Upper lobe of left lung (tissue), 6 donors: ENCODE data around the gene MOCS2. TPM values are rescaled to one million over a fixed set of nuclear protein-coding genes. Genes with fewer than 3 reads are reported as not detected.

Source experiments
- ATAC-seq, 2 donors: fragments of 200-7000 bp; cut with Tn5 transposase; one replicate each; pipeline ENCODE4 v1.9.1; 2022; ENCODE audit warnings: mild to moderate bottlenecking in 2 of 2, moderate library complexity in 2 of 2; ENCODE audit not compliant: low FRiP score in 2 of 2
- DNase-seq, 2 donors: peaks; one replicate each; pipeline ENCODE4 v3.0.0-alpha.2; 2019 to 2020
- H3K27ac ChIP-seq, 4 donors: fragments of 200-600 bp; sonication (generic); one replicate each; pipeline ENCODE4 v1.5.1; 2016 to 2019
- H3K27me3 ChIP-seq, 4 donors: fragments of 200-600 bp; sonication (generic); one replicate each; pipeline ENCODE4 v1.5.1; 2017 to 2019
- H3K36me3 ChIP-seq, 4 donors: fragments of 200-600 bp; sonication (generic); one replicate each; pipeline ENCODE4 v1.5.1; 2016 to 2019
- H3K4me1 ChIP-seq, 4 donors: fragments of 200-600 bp; sonication (generic); one replicate each; pipeline ENCODE4 v1.5.1; 2018 to 2019
- H3K4me3 ChIP-seq, 4 donors: fragments of 200-600 bp; sonication (generic); one replicate each; pipeline ENCODE4 v1.5.1; 2017 to 2019; ENCODE audit warnings: mild to moderate bottlenecking in 2 of 4, moderate library complexity in 1 of 4
- H3K9me3 ChIP-seq, 4 donors: fragments of 200-600 bp; sonication (generic); one replicate each; pipeline ENCODE4 v1.5.1; 2018 to 2019
- EP300 ChIP-seq, 4 donors: sonication (generic); formaldehyde crosslinking; IDR thresholded peaks; one replicate each; pipeline ENCODE4 v1.5.1; 2017; ENCODE audit warnings: antibody characterized with exemption in 4 of 4, control low read depth in 2 of 4
- POLR2A ChIP-seq, 4 donors: fragments of 450-650 bp; IDR thresholded peaks; one replicate each; pipeline ENCODE4 v1.5.1; 2016 to 2017; ENCODE audit warnings: antibody characterized with exemption in 4 of 4, mild to moderate bottlenecking in 2 of 4
- POLR2AphosphoS5 ChIP-seq, 2 donors: sonication (generic); formaldehyde crosslinking; IDR thresholded peaks; one replicate each; pipeline ENCODE4 v1.5.1; 2017; ENCODE audit warnings: antibody characterized with exemption in 2 of 2
- WGBS, 2 donors: methylation state at CpG; one replicate each; pipeline ENCODE4 v1.1.5; 2017 to 2018; 5-methylcytosine and 5-hydroxymethylcytosine counted together
- total RNA-seq, 6 donors: library from RNA; depleted of rRNA in 4 of 6; stranded (reverse); fragments of >200 nt in 4 of 6; gene quantifications; one replicate each; pipeline versions ENCODE4 v1.1.0 to v1.2.1, GENCODE V29; 2016 to 2021
- TF ChIP-seq, protein P1 (sequence below), 6 experiments: fragments of 450-650 bp in 4 of 6; fragments of 200-600 bp in 2 of 6; sonication (generic) in 2 of 6; IDR thresholded peaks; one replicate each; pipeline ENCODE4 v1.5.1; 2016 to 2019; ENCODE audit warnings: antibody characterized with exemption in 6 of 6
- donor health status: DM: no; HTN: no; CAD: no; lungs with moderate emphysema.
- donor health status: DM: no; HTN: yes; CAD: no; lungs with severe emphysema.

Gene MOCS2, protein sequence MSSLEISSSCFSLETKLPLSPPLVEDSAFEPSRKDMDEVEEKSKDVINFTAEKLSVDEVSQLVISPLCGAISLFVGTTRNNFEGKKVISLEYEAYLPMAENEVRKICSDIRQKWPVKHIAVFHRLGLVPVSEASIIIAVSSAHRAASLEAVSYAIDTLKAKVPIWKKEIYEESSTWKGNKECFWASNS
- total RNA-seq: 10 to 100 TPM; 21.5 to 65.7 (median 27.0) TPM

DNA sequence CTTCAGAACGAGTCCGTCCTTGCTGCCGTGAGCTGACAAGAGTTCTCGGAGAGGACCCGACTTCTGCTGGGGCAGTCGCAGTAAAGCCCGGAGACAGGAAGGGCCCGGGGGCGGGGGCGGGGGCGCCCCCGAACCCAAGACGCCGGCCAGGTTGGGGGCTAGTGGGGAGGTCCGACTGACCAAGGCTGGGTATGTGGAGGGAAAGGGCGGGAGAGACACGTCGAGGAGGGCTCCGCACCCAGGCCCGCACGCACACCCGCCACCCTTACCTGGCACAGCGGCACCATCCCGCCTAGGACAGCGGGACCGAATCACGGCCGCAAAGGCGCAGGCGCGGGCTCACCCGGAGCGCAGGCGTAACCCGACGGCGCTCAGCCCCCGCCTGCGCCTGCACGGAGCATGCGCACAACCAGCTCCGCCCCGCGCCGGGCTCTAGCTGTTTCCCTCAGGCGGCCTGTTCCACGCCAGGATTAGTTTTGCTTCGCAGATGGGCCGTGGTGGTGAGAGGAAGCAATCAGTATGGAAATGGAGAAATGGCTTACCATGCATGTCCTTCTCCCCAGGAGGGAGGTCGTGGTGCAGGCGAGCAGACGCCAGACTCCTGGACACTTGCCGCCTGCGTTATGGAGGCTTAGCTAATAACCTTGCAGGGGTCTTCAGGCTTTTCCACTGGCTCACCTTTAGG, at the start of gene MOCS2:
Gene MOCS2, minus strand, starts transcription at position 315 of the 685 bp plus-strand sequence. CDS start 2,583 bp downstream, outside the sequence.
- TF ChIP-seq EP300 (IDR thresholded peaks at IDR 0.05) (no peak), POLR2AphosphoS5 (IDR thresholded peaks at IDR 0.05) (peak; percentile 19 to 87), POLR2A (IDR thresholded peaks at IDR 0.05) (peak in 3 of 4 donors; percentile 20 to 88 (median 75))
- TF ChIP-seq, protein P1, sequence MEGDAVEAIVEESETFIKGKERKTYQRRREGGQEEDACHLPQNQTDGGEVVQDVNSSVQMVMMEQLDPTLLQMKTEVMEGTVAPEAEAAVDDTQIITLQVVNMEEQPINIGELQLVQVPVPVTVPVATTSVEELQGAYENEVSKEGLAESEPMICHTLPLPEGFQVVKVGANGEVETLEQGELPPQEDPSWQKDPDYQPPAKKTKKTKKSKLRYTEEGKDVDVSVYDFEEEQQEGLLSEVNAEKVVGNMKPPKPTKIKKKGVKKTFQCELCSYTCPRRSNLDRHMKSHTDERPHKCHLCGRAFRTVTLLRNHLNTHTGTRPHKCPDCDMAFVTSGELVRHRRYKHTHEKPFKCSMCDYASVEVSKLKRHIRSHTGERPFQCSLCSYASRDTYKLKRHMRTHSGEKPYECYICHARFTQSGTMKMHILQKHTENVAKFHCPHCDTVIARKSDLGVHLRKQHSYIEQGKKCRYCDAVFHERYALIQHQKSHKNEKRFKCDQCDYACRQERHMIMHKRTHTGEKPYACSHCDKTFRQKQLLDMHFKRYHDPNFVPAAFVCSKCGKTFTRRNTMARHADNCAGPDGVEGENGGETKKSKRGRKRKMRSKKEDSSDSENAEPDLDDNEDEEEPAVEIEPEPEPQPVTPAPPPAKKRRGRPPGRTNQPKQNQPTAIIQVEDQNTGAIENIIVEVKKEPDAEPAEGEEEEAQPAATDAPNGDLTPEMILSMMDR (IDR thresholded peaks at IDR 0.05): peak in 1 of 6 experiments; percentile 10
- 0% methylated on average over 29 to 44 of the region's 54 CpGs for whole genome bisulfite sequencing, 2 donors
- peak; percentile 98 to 100 for ATAC-seq
- no peaks in the 10 kb centered on the region for H3K9me3 ChIP-seq
- H3K27me3 ChIP-seq: no peaks in the 10 kb centered on the region
- peaks cover 0 to 10% (median 0%) of the 10 kb centered on the region in 4 donors for H3K36me3 ChIP-seq
- peak within 1 kb of the TSS; percentile 68 to 91 (median 76) for H3K27ac ChIP-seq
- H3K4me1 ChIP-seq: peaks cover 3 to 23% (median 16%) of the 10 kb centered on the region in 4 donors
- DNase-seq: peak; percentile 94 to 97
- H3K4me3 ChIP-seq: peak within 1 kb of the TSS; percentile 65 to 75 (median 72)

DNA sequence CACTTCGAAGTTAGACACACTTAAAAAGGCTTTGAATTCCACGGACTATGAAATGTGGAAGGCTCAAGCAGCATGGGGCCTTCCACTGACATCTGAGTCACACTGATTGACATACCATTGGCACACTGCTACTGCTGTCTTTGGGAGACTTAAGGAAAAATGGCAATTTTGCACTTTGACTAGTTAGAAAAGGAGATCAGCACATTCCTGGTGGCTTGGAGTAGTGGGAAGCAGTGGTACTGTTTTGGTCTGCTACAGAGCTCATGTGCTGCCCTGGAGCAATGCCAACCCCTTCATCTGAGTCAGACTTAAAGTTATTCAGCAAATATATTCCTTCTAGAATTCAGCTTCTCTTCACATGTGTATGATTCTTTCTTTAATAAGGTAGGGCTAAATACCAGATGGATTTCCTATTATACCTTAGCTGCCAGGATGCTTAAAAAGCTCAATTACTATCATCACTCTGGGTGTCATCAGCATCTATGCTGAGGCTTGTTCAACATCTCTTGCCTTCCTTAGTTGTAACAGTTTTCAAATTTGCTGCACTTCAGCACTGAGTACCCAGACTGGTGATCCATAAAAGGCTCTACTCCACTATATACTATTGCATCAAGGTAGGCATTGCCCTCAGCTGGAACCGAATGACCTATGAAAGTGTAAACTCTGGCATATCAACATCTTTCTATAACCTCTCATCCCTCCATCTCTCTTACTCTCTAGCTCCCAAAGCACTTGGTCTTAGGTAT, 42.3 kb upstream of the MOCS2 start:
- ATAC-seq: no peak
- H3K4me1 ChIP-seq: no peaks in the 10 kb centered on the region
- H3K4me3 ChIP-seq: no peak overlapping the region
- TF ChIP-seq EP300 (IDR thresholded peaks at IDR 0.05) (no peak), POLR2A (IDR thresholded peaks at IDR 0.05) (no peak)
- TF ChIP-seq, protein P1 (IDR thresholded peaks at IDR 0.05): no peak
- WGBS, 2 donors: 77 to 84% methylated on average over 3 of the region's 3 CpGs
- no peaks in the 10 kb centered on the region for H3K36me3 ChIP-seq
- no peak overlapping the region for H3K27ac ChIP-seq
- no peaks in the 10 kb centered on the region for H3K9me3 ChIP-seq
- DNase-seq: peak in 1 of 2 donors; percentile 24
- no peaks in the 10 kb centered on the region for H3K27me3 ChIP-seq

DNA sequence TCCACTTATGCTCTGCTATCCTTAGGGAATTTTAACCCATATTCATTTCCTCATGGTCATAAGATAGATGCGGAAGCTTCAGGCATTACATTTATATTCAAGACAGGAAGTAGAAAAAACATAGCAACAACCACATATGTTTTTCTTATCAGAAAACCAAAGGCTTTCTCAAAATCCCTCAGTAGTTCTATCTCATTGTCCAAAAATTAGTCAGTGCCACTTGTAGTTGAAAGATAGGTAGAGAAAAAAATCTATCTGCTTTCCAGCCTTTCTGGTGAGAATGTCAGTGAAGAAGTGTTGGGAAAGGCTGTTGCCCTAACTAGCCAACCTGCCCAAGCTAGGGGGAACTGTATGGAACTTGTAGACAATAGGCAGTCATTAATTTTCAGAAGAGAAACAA, 23.5 kb upstream of the MOCS2 start:
- DNase-seq (no peak), ATAC-seq (no peak)
- H3K4me3 ChIP-seq: no peak overlapping the region
- no peak overlapping the region for H3K27ac ChIP-seq
- no peak for TF ChIP-seq POLR2A (IDR thresholded peaks at IDR 0.05)
- no peak for TF ChIP-seq EP300 (IDR thresholded peaks at IDR 0.05)
- H3K9me3 ChIP-seq: no peaks in the 10 kb centered on the region
- no peaks in the 10 kb centered on the region for H3K27me3 ChIP-seq
- H3K4me1 ChIP-seq: no peaks in the 10 kb centered on the region
- no peaks in the 10 kb centered on the region for H3K36me3 ChIP-seq
- WGBS, 2 donors: 91 to 95% methylated on average over 1 of the region's 1 CpG

DNA sequence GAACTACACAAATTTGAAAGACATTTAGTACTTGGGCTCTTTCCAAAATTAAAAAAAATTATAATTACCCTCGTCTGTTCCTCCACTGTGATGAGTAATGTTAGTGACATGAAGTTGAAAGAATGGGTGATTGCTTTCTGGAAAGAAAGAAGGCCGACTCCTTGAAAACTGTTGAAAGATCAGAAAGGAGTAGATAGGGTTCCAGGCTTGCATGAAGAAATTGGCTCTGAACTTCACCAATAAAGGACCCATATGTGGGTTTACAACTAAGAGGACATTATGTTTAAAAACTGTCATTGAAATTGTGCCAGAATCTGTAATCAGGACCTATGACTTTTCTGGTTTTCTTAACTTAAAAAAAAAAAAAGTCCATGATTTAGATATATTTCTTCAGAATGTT, 20.7 kb upstream of the MOCS2 start:
- Histone ChIP-seq H3K9me3 (no peaks in the 10 kb centered on the region), H3K27ac (no peak overlapping the region), H3K4me1 (no peaks in the 10 kb centered on the region), H3K36me3 (no peaks in the 10 kb centered on the region), H3K4me3 (no peak overlapping the region), H3K27me3 (no peaks in the 10 kb centered on the region)
- DNase-seq (no peak), ATAC-seq (no peak)
- TF ChIP-seq EP300 (IDR thresholded peaks at IDR 0.05) (no peak), POLR2A (IDR thresholded peaks at IDR 0.05) (no peak), POLR2AphosphoS5 (IDR thresholded peaks at IDR 0.05) (no peak)
- TF ChIP-seq, protein P1 (IDR thresholded peaks at IDR 0.05): no peak
- WGBS, 2 donors: 49 to 55% methylated on average over 2 of the region's 2 CpGs

DNA sequence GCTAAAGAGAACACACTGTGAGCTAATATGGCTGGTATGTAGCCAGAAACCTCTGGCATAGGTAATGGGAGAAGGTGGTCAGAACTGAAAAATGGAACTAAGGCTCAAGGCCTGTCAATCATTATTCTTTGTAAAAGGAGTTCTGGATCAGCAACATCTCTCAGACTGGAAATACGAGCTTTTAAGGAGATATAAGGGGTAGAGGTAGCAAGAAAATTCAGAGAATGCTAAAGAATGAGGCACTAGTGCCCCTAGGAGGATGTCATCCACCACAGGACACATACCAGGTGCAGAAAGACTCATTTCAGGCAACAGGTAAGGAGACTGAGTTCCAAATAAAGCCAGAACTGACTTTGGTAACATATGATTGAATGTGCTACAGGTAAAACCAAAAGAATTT, 18.9 kb upstream of the MOCS2 start:
- ATAC-seq (no peak), DNase-seq (no peak)
- no peaks in the 10 kb centered on the region for H3K27me3 ChIP-seq
- H3K27ac ChIP-seq: no peak overlapping the region
- H3K9me3 ChIP-seq: no peaks in the 10 kb centered on the region
- H3K4me3 ChIP-seq: no peak overlapping the region
- H3K4me1 ChIP-seq: no peaks in the 10 kb centered on the region
- TF ChIP-seq EP300 (IDR thresholded peaks at IDR 0.05) (no peak), POLR2AphosphoS5 (IDR thresholded peaks at IDR 0.05) (no peak), POLR2A (IDR thresholded peaks at IDR 0.05) (no peak)
- TF ChIP-seq, protein P1 (IDR thresholded peaks at IDR 0.05): no peak
- no peaks in the 10 kb centered on the region for H3K36me3 ChIP-seq
- 72 to 78% methylated on average over 1 of the region's 1 CpG for WGBS, 2 donors
